GM21528 (cell line): Measurements from ENCODE around the gene CPNE8.

ENCODE experiments used
- ATAC-seq: cut with Tn5 transposase; IDR thresholded peaks from one replicate; pipeline ENCODE4 v1.9.1; 2021; ENCODE audit warnings: mild to moderate bottlenecking, moderate library complexity; ENCODE audit not compliant: unreplicated experiment, low FRiP score

The CPNE8 gene

DNA sequence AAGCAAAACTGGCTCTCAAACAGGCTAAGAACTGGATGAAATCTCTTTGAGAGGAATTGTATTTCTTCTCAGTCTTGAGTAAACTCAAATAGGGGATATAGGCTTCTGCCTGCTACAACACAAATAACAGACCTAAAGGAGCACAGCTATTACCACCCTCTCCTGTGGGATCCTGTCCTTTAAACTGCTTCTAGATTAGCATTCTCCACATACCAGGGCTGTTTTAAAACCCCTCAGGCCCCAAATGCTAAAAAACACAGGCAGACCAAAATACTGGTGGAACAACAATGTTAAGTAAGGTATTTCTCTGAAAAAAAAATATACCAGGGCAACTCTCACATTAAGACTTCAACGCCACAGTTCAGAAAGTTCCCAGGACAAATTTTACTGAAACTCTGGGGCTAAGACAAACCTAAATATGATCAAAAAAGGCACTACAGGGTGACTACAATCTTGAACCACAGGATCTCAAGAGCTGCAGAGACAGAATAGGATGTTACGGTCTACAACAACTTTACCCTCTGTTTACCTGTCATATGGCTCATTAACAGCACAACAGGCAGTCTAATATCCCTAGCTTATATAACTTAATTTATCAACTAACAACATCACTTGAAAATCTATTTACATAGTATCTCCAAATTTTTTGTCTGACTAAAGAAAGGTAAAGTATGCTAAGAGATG is 7.2 kb downstream of the CPNE8 start:
- no peak for ATAC-seq

DNA sequence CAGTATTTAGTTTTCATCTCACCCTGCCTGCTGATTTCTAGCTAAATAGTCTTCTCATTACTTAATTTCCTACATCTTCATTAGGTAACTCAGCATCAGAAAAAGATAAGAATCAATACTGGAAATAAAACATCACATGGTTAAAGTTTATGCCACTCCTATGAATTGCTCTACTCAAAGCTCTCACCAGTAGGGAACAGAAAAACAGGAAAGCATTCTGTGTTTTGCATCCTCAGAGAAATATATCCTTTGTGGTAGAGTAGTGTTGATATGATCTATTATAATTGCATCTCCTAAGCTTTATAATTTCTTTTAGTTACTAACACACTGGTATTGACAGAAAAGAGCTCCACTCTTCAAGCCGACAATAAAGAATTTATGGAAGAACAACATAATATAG is 9.9 kb downstream of the CPNE8 start:
- no peak for ATAC-seq

DNA sequence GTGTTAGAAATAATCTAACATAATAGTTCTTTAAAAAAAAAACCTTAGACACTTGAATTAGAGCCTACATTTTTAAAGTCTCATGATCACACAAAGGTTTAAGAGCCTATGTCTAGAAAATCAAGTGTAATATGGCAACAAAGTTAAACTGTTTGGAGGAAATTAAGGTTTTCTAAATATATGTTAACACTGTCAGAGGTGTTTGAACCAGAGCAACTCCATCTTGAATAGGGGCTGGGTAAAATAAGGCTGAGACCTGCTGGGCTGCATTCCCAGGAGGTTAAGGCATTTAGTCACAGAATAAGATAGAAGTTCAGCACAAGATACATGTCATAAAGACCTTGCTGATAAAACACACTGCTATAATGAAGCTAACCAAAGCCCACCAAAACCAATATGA is 12.4 kb downstream of the CPNE8 start:
- no peak for ATAC-seq

DNA sequence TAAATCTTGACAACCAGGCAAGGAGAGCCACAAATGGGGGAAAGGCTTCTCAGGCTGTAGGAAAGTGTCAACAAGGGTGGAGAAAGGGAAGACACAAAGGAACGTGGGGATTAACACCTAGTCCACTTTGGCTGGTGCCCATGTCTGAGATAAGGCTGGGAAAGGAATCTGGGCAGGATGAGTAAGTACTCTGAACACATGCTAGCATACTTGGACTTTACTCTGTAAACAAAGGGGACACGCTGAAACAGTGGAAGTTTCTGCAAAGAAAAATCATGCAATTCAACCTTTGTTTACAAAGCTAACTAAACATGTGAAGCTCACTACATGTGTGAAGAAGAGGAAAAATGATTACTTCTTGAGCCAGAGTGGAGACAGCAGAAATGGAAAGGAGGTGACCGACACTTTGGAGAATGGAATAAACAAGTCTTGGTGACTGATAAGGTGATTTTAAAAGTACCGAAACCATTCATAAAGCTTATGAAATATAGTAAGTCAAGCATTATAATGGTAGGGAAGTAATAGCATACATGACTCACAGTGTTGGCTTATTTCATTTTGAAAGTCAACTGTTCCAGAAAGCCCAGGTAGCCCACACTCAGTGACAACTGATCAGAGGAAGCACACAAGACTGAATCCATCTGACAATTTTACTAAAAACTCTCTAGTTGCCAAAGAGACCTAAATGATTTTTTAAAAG is 13.2 kb downstream of the CPNE8 start:
- ATAC-seq = no peak

DNA sequence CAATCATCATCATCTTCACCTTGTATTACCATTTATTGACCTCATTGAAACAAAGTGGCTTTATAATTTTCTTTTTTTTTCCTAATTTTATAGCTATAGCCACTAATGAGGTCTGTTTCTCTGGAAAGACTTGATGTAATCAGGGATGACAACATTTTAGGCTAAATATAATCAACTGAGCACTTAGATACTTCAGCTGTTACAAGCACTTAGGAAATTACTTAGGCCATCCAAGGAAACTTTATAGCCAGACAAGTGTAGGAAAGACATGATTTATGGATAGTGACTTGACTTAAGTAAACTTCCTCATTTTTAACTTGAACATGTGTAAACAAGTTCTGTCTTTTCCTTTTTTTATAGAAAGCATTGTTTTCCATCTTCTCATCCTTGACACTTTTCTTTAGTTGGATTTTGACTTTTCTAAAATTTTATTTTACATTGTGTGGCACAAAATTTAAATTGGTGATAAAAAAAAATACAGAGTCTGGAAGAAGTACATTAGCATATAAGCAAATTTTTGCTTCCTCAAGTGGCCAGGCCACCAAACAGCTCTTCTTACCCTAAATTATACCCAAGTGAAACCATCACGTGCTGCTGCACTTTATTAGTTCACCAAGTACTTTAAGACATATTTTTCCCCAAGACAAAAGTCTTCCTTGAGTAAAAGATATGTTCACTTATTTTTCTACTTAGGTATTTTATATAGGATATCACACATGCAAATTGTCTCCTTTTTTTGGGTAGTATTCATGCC is 15.1 kb downstream of the CPNE8 start:
- ATAC-seq = no peak

DNA sequence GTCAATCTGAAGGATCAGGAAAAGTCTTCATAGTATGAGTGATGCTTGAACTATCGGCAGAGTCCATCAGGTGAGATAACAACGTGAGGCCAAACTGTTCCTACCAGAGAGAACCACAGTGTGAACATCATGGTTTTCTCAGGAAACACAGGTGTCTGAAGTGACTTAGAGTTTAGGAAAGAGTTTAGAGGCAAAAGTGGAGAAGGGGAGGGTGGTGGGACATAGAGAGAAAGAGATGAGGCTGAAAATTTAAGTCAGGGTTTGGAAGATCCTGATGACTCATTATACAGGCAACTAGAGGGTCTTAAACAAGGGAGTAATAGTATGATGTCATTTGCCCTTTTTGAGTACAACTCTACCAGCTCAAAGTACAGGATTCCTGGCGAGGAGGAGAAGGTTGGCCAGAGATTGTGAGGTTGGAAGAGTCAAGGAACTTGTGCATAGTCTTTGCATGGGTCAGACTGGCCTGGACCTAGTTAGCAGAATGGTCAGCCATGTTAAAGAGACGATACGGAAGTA is 16.0 kb downstream of the CPNE8 start:
- ATAC-seq = no peak

DNA sequence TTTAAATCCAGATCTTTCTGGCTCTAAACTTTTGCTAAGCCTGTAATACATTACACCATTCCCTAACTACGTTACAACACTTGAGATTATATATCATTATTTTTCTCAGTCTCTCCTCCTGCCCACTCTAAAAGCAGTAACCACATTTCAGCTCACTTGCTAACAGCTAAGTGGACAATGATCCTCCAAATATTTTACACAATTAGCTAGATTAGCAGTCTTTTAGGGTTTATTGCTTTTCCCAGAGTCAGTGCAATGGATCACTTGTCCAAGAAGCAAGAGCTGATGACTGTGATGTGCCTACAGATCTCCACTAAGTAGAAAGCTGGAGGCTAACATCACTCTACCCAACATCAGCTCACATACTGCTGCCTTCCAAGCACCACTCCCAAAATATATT is 17.6 kb downstream of the CPNE8 start:
- no peak for ATAC-seq

DNA sequence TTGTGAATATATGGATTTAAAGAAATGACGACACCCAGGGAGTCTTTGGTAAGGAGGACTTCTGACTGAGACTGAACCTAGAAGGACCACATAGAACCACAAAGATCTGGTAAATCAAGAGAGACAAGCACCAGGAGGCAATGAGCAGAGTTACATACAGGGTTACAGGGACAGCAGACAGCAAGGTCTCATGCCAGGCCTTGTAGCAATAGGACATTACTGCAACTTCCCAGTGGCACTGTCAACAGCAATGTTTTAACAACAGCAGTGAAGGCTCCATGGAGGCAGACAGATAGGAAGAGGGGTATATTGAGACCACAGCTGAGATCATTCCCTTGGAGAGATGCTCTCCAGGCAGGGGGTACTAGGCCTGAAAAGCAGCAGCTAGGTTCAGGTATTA is 18.5 kb downstream of the CPNE8 start:
- no peak for ATAC-seq

DNA sequence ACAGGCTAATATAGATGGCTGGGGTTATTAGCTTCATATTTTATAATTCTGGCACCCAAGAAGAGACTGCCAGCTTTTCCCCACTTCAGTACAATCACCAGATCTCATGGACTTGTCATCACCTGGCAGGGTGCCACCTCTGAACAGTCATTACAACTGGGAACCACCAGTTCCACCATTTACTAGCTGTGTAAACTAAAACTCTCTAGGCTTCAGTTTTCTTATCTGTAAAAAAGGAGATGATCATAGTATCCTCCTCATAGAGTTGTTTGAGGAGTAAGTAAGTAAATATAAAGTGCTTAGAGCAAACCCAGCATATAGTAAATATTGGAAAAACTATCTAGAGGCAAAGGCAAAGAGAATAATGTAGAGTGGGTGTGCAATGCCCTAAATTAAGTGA is 19.3 kb downstream of the CPNE8 start:
- ATAC-seq = no peak

DNA sequence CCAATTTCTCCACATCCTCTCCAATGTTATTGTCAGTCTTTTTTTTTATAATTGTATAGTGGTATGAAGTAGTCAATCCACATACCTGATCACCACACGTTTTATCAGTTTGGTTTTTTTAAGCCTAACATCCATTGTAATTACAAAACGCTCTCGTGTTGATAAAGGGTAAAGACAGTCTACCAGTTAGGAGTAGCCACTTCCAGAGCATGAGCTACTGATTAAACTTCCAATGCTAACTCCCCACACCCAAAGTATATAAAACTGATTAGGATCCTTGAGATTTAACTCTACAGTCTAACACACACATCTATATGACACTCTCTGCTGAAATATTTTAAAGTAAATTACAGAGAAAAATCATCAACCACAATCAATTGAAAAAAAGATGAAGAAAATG is 20.7 kb downstream of the CPNE8 start:
- ATAC-seq = no peak

DNA sequence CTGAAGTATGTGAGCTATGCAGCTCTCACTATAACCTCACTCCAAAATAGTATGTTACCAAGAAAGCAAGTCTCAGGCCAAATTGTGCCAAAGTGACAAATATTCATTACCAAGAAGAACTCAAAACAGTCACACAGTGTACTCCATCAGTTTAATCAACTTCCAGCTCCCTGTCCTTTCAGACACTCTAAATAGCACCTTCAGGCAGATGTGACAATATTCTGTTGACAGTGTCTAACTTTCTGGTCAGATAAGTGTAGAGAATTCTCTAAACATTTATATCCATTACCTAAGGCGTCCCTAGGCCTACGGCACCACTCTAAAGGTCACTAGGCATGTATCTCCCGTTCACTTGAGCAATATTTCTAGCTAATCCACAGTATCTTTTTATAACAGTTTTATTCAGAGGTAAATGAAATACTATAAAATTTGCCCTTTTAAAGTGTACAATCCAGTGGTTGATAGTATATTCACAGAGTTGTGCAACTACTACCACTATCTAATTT is 21.7 kb downstream of the CPNE8 start:
- no peak for ATAC-seq

DNA sequence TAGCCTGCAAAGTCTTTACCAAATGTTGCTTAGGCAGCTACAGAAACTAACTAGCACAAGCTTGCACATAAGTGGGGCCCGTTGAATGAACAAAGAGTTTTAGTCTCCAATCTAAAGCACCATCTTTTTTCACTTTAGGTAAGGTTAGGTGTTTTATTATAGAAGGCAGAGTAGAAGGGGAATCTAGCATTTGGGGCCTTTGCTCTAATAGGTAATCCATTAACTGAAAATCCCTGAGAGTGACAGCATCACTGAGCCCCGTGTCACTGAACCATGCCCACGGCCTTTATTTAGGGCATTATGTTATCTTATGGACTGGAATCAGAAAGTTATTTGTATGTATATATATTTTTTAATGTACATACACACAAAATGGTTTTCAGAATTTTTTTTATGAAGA is 25.1 kb downstream of the CPNE8 start:
- no peak for ATAC-seq

DNA sequence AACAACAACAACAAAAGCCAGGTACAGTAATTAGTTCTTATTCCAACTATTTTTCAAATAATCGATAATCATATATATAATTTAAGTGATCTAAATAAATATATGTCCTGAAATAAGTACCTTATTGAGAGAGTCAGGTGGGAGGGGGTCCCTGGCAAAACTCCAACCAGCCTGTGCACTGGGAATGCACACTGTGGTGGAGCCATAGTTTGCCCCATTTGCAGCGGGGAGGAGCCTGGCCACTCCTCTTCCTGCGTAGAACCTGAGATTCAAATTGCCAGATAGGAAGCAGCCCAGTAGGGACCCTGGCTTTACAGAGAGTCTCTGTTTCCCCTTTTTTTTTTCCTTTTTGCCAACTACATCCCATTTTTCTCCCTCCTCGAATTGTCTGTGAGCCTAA is 26.4 kb downstream of the CPNE8 start:
- no peak for ATAC-seq

DNA sequence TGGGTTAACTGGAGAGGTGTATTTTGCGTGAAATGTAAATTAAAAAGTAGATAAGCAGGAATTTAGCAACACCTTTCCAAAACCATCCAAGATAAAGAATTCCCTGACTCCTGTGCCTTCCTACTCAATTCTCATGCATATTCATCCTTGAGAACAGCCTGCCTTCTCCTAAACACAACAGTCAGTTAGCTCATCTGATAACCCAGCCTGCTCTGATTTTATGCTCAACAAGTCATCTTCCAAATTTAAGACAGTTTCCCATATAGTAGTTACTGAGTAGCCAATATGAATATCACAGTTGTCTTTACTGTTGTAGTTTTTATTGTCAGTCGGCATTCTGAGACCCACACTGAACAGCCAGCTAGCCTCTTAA is 27.1 kb downstream of the CPNE8 start:
- ATAC-seq = no peak

DNA sequence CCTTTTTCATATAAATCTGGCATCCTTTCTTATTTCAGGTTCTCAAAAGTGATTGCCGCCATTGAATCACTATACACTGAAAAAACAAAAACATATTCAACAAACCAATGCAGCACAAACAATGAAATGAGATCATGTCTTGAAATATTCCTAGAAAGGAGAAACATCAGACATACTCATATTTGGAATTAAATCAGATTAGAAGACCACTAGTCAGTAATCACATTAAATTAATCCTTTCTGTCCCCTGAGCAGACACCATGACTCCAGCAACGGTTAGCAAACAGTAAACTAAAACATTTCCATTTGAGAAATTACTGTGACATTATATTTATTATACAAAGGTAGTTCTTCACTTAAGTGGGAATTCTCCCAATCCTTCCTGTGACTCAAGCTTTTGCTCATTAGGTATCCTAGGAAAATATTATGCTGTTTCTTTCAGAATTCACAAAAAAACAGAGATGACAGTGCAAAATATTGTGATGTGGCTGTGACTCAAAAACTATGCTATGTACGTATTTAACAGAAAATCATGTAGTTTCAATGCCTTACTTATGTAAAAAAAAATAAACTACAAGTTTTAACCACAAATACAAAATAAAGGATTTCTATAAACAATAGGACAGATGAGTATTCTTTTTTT is 29.7 kb downstream of the CPNE8 start:
- no peak for ATAC-seq

DNA sequence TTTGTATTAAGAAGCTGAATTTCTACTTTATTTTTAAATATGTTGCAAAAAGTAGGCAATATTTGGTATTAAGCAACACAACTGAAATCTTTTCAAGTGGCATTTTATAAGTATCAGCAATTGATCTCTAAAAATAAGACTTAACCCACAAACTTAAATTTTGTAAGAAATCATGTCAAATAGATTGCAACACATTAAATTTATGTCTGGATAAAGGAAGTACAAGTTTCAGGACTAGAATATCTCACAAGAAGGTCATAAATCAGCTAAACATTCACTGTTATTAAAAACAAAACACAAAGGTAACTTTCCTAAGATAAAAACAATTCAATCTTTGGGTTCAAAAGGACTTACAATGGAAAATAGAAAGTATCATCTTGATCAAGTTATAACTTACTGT is 32.8 kb downstream of the CPNE8 start:
- ATAC-seq = no peak

DNA sequence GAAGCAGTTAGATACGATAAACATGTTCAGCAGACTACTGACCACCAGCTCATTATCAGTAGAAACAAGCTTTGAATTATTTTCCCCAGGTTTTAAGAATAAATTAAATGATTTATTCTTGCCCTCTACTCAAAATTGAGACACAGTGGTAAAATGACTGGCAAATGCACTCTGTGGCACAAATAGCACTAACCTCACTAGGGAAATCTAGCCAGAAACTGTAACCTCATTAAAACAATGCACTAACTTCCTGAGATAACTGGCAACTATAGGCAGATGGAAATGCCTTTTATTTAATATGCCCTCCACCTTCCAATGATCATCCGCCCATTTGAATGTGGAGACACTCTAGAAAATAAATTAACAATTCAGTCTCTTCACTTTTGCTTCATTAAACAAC is 33.2 kb downstream of the CPNE8 start:
- ATAC-seq = no peak

DNA sequence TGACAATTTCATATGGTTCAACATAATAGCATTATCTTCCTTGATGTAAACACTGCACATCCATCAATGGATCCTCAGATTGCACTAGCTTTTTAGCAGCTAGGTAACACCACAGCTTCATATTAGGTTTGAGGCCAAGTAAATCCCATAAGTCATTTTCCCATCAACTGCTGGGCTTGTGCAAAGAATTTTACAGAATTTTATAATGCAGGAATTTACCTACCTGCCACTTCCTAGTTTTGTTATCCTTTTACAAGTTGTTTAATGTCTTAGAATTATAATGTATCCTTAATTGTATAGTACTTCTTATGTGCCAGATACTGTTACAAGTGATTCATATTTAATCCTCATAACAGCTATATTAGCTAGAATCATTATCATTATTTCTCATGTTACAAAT is 36.4 kb downstream of the CPNE8 start:
- no peak for ATAC-seq

DNA sequence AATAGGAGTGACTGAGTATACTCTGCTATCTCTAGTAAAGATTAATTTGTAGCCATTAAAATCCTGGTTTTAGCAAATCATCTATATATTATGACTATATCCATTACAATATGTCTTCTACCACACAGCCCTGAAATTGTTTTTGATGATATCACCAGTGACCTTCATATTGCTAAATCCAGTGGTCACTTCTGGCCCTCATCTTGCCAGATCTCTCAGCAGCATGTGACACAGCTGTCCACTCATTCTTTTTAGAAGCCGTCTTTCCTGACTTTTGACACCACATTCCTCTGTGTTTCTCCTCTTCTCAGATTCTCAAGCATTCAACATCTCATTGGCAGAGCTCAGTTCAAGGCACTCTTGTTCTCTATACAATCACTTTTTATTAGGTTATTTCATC is 54.9 kb downstream of the CPNE8 start:
- ATAC-seq = no peak

DNA sequence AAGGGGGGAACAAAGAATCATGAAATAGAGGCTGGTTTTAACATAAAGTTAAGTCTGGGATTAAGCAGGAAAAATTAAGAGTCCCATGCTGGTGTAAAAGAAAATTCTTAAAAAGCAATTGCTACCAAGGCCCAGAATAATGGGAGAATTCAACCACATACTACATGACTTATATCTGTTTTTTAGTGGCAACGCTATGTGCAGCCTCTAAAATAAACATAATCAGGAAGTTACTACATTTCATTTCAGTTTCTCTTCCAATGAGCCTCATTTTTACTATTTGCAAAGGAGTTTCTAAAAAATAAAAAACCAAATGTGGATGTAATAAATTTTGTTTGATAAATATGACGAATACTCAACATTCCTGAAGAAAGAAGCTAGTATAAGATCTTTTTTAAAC is 58.1 kb downstream of the CPNE8 start:
- ATAC-seq = no peak

DNA sequence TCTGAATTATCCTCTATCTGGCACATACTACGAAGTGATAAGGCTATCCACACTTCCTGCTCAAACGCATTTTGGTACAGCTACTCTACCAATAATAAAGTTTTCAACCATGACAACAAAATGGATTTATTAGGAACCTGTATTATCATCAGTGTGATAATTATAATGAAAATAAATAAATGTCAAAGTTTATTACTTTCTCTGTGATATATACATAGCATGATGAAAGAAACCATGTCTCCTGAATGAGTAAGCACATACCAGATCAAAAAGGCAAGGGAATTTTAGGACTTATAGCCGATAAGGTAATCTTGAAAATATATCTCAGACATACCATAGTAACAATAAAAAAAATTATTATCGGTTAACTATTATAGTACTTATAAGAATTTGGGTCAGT is 61.1 kb downstream of the CPNE8 start:
- no peak for ATAC-seq
